Amygdala (tissue), 56 donors: ENCODE data around the gene KRT16.

Source experiments
- DNase-seq, 56 donors: peaks; one replicate each; lab custom pipeline; 2025; lab: John Stamatoyannopoulos, UW

Gene KRT16

DNA sequence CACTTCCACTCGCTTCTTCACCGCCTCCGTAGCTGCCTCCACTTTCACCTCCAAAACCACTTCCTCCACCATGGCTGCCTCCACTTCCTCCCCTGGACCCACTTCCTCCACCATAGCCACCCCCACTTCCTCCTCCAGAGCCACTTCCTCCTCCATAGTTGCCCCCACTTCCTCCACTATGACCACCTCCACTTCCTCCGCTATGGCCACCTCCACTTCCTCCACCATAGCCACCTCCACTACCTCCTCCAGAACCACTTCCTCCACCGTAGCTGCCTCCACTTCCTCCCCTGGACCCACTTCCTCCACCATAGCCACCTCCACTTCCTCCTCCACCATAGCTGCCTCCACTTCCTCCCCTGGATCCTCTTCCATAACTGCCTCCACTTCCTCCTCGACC, 45.2 kb downstream of the KRT16 start:
- no peak for DNase-seq

DNA sequence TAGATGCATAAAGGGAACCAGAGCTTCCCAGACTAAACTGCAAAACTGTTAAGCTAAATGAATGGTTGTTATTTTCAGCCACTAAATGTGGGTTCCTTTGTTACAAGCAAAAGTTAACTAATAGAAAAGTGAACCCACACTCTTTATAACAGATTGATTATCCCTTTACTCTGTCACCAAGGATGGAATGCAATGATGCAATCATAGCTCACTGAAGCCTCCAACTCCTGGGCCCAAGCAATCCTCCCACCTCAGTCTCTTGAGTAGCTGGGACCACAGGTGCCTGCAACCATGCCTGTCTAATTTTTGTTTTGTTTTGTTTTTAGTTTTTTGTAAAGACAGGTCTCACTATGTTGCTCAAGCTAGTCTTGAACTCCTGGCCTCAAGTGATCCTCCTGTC, 47.2 kb downstream of the KRT16 start:
- DNase-seq, result no peak

GRCh38 chr17:41563607-41564170, 48.9 kb downstream of the KRT16 start:
- no peak for DNase-seq

DNA sequence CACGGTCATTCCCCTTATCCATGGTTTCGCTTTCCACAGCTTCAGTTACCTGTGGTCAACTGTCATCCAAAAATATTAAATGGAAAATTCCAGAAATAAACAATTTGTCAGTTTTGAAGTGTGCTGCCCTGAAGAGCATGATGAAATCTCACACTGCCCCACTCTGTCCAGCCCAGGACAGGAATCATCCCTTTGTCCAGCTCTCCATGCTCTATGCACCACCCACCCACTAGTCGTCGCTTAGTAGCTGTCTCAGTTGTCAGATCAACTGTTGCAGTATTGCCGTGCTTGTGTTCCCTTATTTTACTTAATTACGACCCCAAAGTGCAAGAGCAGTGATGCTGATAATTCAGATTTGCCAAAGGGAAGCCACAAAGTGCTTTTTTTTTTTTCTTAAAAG, 51.0 kb downstream of the KRT16 start:
- DNase-seq, result no peak
